ENCODE results near the gene MYZAP.

Gene MYZAP, protein sequence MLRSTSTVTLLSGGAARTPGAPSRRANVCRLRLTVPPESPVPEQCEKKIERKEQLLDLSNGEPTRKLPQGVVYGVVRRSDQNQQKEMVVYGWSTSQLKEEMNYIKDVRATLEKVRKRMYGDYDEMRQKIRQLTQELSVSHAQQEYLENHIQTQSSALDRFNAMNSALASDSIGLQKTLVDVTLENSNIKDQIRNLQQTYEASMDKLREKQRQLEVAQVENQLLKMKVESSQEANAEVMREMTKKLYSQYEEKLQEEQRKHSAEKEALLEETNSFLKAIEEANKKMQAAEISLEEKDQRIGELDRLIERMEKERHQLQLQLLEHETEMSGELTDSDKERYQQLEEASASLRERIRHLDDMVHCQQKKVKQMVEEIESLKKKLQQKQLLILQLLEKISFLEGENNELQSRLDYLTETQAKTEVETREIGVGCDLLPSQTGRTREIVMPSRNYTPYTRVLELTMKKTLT

DNA sequence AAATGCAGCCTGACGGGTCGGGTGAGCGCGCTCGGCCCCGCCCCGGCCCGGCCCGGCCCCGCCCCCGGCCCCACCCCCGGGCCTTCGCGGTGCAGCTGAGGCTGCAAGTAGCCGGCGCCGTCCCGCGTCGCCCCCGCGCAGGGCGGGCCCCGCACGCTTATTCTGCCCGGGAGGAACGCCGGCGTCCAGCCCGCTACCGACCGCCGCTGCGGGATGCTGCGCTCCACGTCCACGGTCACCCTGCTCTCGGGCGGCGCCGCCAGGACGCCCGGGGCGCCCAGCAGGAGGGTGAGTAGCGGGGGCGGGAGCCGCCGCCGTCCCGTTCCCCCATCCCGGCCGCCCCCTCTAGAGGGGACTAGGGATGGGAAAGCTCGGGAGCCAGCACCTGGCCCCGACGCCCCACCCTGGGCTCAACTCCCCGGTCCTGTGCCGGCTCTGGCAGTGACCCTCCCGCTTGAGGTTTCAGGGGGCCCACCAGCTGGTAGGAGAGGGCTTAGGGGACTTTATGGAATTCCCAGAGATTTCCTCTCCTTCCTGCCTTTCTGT, at the start of gene MYZAP:
Gene MYZAP, plus strand, starts transcription at position 83 of the 546 bp plus-strand sequence. Its CDS starts 131 bp downstream, at position 214.
- no peak for DNase-seq

DNA sequence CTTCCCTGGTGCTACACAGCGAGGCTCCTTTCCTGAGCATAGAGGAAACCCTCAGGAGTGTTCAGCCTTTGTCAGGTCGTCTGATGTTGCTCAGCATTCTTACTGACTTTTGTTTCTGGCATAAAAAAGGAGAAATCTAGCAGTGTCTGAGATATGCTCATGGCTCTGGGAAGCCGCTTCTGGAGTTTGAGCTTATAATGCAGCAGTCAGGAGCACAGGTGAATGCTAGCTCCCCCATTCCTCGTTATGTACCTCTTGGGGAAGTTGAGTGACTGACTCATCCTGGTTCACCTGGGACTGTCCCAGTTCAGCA, 49.2 kb upstream of the MYZAP start:
- no peak for DNase-seq

DNA sequence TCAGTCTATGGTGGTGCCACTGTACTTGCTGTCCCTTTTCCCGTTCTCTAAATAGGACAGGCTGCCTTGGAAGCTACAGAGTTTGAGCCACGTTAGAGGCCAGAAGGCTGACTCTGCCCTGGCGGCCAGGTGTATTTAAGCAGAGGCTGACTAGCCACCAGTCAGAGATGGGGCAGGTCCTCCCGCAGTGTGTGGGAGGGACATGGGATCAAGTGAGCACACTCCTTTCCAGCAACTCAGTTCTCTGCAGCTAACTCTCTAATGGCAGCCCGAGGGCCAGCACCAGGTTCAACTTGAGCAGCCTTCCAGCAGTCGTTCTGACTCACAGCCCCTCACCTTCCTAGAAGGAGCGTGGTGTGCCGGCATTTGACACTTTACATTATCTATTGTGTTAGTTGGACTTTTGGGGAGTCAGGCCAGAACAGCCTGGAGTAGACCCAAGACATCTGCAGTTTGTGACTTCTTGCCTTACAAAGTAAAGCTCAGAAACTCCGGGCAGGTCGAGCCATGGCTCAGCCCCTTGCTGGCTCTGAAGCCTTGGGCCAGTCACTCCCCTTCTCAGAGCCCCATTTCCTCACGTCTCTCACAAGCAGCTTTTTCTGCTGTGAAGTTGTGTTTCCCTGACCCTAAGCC, 46.7 kb upstream of the MYZAP start:
- no peak for DNase-seq

DNA sequence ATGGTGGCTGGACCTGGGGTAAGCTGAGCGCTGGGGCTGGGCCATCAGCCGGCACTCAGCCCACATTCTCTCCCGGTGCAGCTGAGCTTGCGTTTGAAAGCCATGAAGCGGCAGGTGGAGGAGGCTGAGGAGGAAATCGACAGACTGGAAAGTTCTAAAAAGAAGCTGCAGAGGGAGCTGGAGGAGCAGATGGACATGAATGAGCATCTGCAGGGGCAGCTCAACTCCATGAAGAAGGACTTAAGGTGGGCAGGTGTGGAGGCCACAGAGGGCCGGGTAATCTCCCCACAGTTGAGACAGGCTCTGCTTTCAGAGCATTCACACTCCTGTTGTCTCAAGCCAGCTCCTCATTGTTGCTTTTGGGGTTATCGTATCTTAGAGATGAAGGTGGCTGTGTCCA, 45.7 kb upstream of the MYZAP start:
- no peak for DNase-seq

DNA sequence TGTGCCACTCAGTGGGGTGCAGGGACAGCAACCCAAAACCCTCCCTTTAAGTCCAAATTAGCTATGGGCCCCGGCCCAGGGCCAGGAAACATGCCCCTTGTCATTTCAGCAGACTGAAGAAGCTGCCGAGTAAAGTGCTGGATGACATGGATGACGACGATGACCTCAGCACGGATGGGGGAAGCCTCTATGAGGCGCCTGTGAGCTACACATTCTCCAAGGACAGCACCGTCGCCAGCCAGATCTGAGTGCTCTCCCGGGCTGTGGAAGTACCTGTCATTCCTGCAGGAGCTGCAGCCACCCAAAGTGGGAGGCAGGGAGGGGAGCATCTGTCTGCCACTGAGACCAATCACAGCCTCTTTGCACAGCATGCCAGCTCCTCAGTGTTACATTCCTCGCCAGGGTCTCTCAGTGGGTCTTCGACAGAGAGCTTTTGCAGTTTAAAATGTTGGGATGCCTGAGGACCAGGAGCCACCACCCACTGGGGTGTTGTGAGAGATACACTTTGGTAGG, 44.4 kb upstream of the MYZAP start:
- DNase-seq = no peak

DNA sequence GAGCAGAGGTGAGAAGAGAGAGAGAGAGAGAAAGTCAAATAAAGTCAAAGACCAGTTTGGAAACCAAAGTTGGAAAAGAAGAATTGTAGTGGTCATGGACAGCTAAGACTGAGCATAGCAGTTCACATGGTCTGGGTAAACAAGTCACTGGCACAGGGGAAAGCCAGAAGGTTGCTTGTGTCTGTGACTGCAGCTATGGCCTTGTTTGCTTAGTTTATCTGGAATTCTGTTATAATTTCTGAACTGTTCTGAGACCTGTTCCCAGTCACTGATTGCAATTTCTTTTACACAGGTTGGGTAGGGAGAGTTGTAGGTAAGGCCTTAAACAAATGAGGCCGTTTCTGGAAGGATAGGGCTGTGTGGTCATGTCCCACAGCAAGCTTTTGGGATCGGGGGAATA, 43.4 kb upstream of the MYZAP start:
- no peak for DNase-seq

DNA sequence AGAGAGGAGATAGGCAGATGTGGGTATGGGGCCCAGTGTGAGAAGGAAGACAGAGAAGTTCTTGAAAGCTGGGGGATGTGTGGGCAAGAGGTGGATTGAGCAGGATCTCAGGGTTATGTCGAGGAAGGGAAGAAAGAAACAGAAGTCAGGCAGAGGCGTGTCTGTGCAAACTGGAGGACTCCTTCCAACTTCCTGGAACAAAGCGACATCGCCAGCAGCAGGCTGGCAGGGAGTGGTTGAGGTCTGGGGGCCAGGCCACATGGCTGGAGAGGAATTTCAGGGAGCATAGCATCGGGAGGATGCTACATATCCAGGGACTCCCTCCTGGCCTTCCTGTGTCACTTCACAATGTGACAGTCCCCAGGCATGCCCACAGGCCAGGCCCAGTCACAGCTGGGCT, 42.9 kb upstream of the MYZAP start:
- no peak for DNase-seq

DNA sequence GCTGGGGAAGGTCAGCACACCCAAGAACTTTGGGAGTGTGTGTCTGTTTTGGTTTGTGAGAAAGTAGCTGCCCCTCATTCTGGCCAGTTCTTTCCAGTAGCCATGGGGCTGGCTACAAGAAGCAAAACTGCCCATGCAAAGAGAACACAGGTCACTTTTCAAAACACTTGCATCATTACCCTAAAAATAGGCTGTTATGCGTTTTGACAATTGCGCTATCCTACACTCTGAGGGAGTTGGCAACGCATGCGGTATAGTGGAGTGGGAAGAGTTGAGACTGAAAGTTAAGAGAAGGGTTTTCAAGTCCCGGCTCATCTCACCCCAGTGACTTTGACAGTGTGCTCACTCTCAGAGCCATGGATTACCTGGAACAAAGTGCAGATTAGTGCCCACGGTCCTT, 41.8 kb upstream of the MYZAP start:
- peak; percentile 19 for DNase-seq

DNA sequence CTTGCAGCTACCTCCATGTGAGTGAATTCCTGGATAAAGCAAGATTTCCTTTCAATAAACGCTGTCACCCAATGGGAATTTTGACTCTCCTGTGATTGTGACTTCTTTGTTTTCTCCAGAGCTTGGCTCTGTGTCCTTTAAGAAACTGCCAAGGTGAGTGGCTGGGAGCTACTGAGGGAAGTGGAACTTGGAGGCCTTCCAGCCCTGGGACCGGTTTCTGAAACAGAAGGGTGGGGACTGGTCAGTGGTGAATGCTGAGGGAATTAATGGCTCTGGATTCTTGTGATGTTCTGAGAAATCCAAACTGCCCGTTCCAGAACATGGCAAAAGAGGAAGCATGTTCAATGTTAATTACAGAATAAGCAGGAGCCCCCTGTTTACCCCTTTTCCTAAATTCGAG, 41.1 kb upstream of the MYZAP start:
- peak; percentile 37 for DNase-seq

DNA sequence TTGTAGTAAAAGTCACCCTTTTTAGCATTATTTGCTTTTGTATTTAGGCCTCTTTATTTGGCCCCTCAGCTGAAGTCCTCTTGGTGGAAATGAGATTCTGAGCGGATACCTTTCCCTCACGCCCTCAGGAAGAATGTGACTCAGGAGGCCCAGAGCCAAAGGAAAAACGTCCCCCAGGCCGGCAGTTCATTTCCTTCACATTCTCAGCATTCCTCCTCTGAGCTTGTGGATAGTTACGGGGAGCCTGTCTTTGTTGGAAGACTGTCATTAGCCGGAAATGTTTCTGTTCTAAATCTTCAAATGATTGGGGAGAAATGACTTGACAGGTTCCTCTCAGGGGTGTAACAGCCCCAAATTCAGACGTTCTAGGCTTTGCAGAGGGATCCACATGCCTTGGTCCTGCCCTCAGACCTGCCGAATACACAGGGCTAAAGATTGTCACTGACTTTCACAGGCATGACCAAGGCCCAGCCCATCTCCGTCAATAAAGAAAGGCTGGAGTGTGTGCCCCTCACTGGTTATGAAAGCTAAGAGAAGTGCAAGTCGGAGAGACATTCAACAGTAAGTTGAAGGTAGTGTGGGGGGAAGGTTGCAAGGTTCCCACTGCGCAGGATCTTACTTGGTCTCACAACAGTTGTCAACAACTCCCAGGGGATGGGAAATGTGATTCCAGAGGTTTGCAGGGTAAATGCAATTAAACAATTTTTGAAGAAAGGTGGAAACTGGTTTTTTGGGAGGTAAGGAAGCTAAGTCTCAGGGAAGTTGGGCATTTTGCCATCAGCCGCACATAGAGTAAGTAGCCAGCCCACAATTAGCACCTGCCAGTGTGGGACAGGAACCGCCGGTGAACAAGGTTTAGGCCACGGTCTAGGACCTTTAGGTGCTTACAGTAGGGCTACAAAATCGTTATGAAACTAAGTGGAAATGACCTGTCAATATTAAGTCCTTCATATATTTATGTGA, 39.7 kb upstream of the MYZAP start:
- DNase-seq = no peak

DNA sequence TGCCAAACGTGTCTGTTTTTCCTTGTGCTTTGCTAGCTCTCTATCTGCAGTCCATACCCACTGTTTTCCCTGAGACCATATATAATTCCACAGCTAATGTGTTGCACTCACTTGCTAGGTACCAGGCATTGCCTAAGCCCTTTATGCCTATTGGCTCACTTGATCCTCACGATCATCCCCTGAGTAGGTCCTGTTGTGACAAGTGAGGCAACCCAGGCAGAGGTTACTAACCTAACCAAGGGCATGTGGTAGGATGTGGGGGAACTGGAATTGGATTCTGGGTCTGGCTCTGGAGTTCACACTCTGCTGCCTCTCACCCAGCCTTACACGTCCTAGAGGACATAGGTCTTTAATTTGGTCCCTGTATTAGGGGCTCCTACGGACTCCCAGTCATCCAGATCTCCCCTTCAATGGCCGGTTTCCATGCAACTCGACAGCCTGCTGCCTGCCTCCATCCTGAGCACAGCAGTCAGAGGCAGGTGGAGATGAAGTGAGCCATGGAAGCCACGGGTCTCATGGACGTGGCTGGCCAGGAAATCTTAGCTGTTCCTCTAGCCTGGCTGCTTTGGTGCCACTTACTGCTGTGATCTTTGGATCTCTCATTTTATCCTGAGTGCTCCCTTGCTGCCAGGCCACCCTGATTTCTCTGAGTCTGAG, 38.9 kb upstream of the MYZAP start:
- no peak for DNase-seq

DNA sequence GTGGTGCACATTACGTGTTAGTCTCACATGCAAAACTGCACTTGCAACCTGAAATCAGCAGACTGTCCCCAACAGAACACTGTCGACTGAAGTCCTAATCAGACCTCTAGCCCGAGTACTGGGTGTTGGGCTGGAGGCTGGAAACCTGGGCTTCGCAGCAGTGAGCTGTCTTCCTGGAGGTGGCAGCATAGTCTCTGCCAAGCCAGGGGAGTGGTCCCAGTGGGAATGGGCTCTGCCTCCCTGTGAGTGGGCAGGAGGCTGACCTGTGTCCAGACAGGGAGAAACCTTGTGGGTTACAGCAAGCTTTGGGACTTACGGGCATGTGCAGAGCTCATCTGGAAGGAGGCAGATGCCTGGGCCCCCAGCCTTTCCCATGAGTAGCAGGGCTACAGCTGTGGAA, 38.2 kb upstream of the MYZAP start:
- DNase-seq = no peak

DNA sequence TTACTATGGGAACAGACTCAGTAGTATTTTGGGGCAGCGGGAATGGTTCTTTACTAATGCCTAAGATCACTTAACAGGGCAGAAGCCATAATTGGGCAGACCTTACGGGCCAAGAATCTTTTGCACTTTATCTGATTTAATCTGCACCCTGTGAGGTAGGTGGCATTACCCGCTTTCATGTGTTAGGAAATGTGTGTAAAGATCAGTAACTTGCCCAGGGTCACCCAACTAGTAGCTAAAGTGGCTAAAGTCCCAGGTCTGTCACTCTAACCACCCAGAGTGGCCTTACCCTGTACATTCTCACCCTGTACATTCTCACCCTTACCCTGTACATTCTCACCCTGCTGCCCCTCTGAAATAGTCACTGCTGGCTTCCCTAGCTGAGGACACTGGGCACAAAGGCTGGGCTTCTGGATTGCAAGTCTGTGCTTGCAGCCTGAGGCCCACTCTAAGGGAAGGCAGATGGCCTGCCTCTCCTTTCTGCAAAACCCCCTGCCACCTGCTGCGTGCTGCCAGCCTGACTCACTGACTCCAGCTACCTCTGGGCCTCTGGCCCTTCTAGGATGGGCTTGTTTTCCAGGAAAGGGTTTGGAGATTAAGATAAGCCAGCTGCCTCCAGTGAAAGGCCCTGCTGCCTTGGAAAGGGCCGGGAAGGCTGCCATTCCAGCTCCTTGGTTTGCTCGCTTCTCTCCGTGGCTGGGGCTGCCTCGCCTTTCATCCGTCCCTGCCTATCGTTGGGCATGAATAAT, 37.5 kb upstream of the MYZAP start:
- no peak for DNase-seq

DNA sequence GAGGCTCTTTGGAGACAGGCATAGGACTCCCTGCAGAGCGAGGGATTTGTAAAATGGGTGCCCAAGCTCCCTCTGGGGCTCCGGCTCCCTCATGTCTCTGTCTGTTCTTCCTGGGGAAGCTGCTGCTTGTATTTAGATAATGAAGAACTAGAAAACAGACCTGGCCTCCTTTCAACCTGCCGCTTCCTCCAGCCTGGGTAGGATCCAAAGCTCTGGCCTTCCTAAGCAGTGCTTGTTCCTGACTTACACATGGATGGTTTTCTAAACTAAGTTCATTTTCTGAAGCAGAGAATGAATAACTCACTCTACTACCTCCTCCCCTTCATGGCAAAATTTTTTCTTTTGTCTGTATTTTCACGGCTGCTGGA, 36.9 kb upstream of the MYZAP start:
- DNase-seq = no peak

DNA sequence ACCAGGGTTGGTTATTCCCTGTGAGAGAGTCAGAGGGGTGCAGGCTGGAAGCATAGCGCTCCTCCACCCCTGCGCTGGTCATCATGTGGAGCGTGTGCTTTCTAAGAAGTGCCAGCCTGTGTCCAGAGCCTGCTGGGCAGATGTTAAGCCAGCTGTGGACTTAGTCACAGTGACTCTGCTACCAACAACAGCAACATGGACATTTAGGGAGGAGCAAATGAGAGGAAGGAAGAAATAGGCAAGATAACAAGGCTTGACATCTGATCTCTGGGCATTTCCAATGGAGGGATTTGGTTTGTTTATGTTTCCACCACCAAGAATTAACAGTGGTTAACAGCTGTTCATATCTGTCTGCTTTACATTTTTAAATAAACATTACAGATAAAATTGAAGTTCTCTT, 36.4 kb upstream of the MYZAP start:
- no peak for DNase-seq

DNA sequence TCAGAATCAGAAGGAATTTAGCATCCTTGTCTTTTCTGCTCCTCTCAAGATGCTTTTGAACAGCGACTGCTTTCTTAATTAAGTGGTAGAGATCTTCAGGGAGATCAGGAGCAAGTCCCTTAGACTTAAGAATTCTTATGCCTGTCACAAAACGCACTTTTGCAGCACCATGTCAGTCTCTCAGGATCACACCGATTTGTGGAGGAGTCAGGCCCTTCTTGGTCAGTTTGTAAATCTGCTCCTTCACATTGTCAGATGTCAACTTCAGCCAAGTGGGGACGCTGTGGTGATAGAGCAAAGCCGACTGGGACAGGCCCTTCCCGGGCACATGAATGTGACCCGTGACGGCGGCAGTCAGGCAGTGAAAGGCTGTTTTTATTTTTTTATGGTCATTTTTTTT, 35.7 kb upstream of the MYZAP start:
- DNase-seq = no peak

DNA sequence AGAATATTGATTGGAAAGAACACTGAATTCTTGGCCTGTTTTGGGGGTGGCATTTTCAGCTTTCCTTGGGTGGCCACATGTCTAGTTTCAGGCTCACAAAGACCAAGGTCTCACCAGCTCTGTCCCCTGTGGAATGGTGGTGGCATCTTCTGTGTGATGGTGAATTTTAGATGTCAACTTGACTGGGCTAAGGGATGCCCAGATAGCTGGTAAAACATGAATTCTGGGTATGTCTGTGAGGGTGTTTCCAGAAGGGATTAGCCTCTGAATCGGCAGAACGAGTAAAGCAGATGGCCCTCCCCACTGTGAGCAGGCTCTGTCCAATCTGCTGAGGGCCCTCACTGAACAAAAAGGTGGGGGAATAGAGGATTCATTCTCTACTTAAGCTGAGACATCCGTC, 34.4 kb upstream of the MYZAP start:
- no peak for DNase-seq

DNA sequence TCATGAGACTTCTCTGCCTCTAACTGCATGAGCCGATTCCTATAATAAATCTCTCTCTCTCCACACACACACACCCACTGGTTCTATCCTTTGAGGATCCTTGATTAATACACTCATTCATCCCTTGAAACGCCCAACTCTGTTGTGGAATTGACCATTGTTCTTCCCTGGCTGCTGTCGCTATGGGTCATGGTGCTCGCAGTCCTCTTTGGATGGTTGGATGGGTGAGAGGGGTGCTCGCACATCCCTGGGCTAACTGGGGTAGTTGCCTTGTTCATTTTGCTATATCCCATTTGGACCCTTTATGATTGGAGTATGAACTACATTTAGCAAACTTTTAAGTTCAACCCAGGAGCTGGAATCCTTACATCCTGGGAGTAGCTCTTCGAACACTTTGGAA, 33.9 kb upstream of the MYZAP start:
- DNase-seq = no peak

DNA sequence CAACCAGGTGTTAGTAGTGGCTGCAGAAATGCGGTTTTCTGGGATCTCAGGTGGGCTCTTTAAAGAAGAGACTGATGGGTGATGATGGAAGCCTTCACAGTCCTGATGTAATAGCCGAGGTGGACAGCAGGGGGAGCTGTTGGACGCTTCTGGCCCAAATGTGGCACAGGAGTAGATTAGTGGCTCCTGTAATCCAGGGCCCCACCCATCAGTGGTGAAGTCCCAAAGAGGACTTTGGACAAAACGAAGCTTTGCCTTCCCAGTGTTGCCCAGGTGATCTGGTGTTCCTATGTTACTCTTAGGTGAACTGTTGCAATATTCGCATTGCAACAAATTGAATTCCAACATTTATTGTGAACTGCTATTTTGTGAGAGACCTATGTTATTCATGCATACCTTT, 31.8 kb upstream of the MYZAP start:
- DNase-seq = peak; percentile 49

DNA sequence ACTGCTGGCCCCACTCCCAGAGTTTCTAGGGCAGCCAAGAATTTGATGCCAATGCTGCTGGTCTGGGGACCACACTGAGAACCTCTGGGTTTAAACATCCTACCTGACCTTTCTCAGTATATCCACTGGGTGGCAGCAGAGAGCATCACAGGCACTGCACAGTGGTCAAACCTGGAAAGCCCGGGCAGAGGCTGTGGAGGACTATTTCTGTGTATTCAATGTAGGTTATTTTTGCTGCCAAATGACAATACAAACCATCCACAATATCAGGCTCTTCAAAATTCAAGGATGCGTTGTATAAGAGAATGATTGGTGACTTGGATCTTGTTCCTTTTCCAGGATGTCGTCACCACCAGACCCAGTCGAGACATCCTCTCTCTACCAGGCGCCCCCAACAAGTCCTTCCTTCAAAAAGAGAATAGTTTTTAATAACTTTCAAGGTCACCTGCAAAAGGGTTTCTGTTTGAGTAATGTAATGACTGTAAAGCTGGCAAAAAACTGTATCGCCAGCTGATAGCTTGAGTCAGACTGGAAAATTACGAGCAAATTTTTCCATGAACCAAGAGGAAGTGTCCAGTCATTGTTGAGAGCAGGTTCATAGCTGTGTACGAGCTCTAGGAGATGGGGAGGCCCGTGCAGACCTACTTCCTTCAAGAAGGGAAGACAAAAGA, 30.5 kb upstream of the MYZAP start:
- peak; percentile 55 for DNase-seq

DNA sequence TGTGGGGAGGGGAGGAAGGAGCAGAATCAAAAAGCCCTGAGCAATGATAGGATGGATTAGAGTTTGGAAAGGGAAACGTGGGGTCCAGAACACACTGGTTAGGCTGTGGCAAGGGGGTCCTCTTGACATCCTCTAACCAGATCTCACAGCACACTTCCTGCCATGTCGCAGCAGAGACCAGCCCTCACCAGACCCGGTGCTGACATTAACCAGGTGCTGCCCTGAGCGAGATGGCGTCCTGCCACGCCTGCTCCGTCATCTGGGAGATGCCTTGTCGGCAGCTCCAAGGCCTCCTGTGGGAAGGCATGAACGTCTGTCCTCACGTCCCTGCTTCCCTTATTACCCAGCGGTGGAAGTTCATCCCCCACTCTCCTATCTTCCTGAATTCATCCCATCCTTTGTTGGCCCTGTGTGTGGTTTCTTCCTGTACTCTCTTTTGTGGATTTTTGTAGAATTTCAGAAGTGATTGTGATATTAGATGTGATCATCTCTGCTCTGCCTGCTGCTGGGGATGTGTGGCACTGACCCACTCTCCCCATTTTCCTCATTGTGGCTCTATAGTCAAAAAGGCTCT, 29.4 kb upstream of the MYZAP start:
- no peak for DNase-seq

Data from MV-4-11 (cell line).